HUES48 (cell line): ENCODE results near the gene PCDHGB6.
"Not testable (repeated sequence)": the region's sequence is repeated elsewhere in the genome, so short reads cannot be mapped to it uniquely, and the experiment has no call there.

ENCODE experiments used
- H3K27ac ChIP-seq: one replicate; pipeline ENCODE4 v1.7.0; 2013; ENCODE audit warnings: low read depth, low read length, inconsistent platforms
- H3K27me3 ChIP-seq: 2 replicates; pipeline ENCODE4 v1.6.1; 2013; ENCODE audit warnings: mild to moderate bottlenecking, low read length; ENCODE audit not compliant: control insufficient read depth, insufficient read depth
- H3K36me3 ChIP-seq: 2 replicates; pipeline ENCODE4 v1.6.1; 2013; ENCODE audit warnings: low read length; ENCODE audit not compliant: control insufficient read depth, insufficient read depth
- H3K4me1 ChIP-seq: 2 replicates; pipeline ENCODE4 v1.6.1; 2013; ENCODE audit warnings: mild to moderate bottlenecking, low read length; ENCODE audit not compliant: control insufficient read depth, insufficient read depth
- H3K4me3 ChIP-seq: 2 replicates; pipeline ENCODE4 v1.5.1; 2013; ENCODE audit warnings: mild to moderate bottlenecking, low read depth, low read length
- H3K9ac ChIP-seq: 2 replicates; pipeline ENCODE4 v1.6.1; 2013; ENCODE audit warnings: mild to moderate bottlenecking, low read depth, low read length, moderate library complexity
- H3K9me3 ChIP-seq: 2 replicates; pipeline ENCODE4 v1.6.1; 2013; ENCODE audit warnings: low read length; ENCODE audit not compliant: control insufficient read depth, insufficient read depth

Gene PCDHGB6

GRCh38 chr5:141393267-141393666 lies 14.6 kb upstream of the PCDHGB6 start:
- H3K9ac ChIP-seq: no peak overlapping the region
- no peak overlapping the region for H3K4me3 ChIP-seq
- H3K27me3 ChIP-seq: 0 out of 2 replicates have a peak, but pooled peaks cover 3% of the 10 kb centered on the region
- H3K9me3 ChIP-seq: peaks cover 81% of the 10 kb centered on the region
- H3K36me3 ChIP-seq: peaks cover 5% of the 10 kb centered on the region; the same call in 1 of the 2 replicates
- no peaks in the 10 kb centered on the region for H3K4me1 ChIP-seq
- no peak overlapping the region for H3K27ac ChIP-seq

DNA sequence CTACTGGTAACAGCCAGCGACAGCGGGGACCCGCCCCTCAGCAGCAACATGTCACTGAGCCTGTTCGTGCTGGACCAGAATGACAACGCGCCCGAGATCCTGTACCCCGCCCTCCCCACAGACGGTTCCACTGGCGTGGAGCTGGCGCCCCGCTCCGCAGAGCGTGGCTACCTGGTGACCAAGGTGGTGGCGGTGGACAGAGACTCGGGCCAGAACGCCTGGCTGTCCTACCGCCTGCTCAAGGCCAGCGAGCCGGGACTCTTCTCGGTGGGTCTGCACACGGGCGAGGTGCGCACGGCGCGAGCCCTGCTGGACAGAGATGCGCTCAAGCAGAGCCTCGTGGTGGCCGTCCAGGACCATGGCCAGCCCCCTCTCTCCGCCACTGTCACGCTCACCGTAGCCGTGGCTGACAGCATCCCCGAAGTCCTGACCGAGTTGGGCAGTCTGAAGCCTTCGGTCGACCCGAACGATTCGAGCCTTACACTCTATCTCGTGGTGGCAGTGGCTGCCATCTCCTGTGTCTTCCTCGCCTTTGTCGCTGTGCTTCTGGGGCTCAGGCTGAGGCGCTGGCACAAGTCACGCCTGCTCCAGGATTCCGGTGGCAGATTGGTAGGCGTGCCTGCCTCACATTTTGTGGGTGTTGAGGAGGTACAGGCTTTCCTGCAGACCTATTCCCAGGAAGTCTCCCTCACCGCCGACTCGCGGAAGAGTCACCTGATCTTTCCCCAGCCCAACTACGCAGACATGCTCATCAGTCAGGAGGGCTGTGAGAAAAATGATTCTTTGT lies 13.2 kb upstream of the PCDHGB6 start:
- not testable (repeated sequence) for H3K27me3 ChIP-seq, H3K4me1 ChIP-seq, H3K27ac ChIP-seq, H3K4me3 ChIP-seq, H3K9ac ChIP-seq, H3K36me3 ChIP-seq
- peaks cover 81% of the 10 kb centered on the region for H3K9me3 ChIP-seq

DNA sequence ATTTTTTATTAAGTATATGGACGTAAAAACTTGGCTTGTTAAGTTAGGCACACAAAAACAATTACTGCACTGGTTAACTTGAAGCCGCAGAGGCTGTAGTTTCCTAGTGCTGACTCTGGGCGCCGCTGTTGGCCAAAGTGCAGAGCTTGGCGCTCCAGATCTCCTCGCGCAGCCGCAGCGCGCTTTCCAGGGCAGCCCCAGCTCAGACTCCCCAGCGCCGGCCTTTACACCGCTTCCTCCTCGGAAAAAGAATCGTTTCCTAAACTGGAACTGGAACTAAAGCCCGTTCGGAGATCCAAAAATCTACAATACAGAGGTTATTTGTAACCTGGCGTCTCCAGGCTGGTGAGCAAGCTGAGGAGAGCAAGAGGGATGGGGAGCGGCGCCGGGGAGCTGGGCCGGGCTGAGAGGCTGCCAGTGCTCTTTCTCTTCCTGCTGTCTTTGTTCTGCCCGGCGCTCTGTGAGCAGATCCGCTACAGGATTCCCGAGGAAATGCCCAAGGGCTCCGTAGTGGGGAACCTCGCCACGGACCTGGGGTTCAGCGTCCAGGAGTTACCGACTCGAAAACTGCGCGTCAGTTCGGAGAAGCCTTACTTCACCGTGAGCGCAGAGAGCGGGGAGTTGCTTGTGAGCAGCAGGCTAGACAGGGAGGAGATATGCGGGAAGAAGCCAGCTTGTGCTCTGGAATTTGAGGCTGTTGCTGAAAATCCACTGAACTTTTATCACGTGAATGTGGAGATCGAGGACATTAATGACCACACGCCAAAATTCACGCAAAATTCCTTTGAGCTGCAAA lies 9.9 kb upstream of the PCDHGB6 start, which contains the start of gene PCDHGB5:
TSS of gene PCDHGB5 (plus strand) at position 192 of the 796 bp plus-strand sequence. CDS start at position 373, 181 bp downstream.
- H3K27me3 ChIP-seq, H3K27ac ChIP-seq, H3K36me3 ChIP-seq, H3K4me1 ChIP-seq, H3K9ac ChIP-seq, H3K4me3 ChIP-seq: not testable (repeated sequence)
- H3K9me3 ChIP-seq: peaks cover 57% of the 10 kb centered on the region

DNA sequence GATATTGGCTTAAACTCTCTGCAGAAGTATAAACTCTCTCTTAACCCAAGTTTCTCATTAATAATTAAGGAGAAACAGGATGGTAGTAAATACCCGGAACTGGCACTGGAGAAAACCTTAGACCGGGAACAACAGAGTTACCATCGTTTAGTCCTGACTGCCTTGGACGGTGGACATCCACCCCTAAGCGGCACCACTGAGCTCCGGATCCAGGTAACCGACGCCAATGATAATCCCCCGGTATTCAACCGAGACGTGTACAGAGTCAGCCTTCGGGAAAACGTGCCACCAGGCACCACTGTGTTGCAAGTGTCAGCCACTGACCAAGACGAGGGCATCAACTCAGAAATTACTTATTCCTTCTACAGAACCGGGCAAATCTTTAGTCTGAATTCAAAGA lies 9.2 kb upstream of the PCDHGB6 start:
- no peak overlapping the region for H3K27ac ChIP-seq
- no peak overlapping the region for H3K9ac ChIP-seq
- no peaks in the 10 kb centered on the region for H3K27me3 ChIP-seq
- H3K36me3 ChIP-seq: no peaks in the 10 kb centered on the region
- H3K4me1 ChIP-seq: no peaks in the 10 kb centered on the region
- H3K9me3 ChIP-seq: peaks cover 50% of the 10 kb centered on the region
- no peak overlapping the region for H3K4me3 ChIP-seq

- Histone ChIP-seq H3K4me3 (no peak overlapping the region), H3K36me3 (no peaks in the 10 kb centered on the region), H3K27ac (no peak overlapping the region), H3K9me3 (peaks cover 43% of the 10 kb centered on the region), H3K27me3 (no peaks in the 10 kb centered on the region), H3K9ac (no peak overlapping the region), H3K4me1 (no peaks in the 10 kb centered on the region)
These were observed 8.1 kb upstream of the PCDHGB6 start for GRCh38 chr5:141399555-141400258.

- H3K9ac ChIP-seq: no peak within 1 kb of the TSS
- no peak within 1 kb of the TSS for H3K4me3 ChIP-seq
- no peaks in the 10 kb centered on the region for H3K27me3 ChIP-seq
- H3K9me3 ChIP-seq: peaks cover 26% of the 10 kb centered on the region
- no peak within 1 kb of the TSS for H3K27ac ChIP-seq
- H3K36me3 ChIP-seq: no peaks in the 10 kb centered on the region
- no peaks in the 10 kb centered on the region for H3K4me1 ChIP-seq
These were observed 5.1 kb upstream of the PCDHGB6 start, which contains the start of gene PCDHGA9 for GRCh38 chr5:141402553-141403243. TSS of gene PCDHGA9 (plus strand) at chr5:141402778. CDS start at chr5:141402953, 175 bp downstream.

- H3K4me1 ChIP-seq: peaks cover under 1% of the 10 kb centered on the region; the same call in 1 of the 2 replicates
- no peak overlapping the region for H3K4me3 ChIP-seq
- H3K36me3 ChIP-seq: no peaks in the 10 kb centered on the region
- peaks cover 25% of the 10 kb centered on the region for H3K9me3 ChIP-seq
- H3K27me3 ChIP-seq: peaks cover 1% of the 10 kb centered on the region
- no peak overlapping the region for H3K9ac ChIP-seq
- H3K27ac ChIP-seq: no peak overlapping the region
These were observed 4.4 kb upstream of the PCDHGB6 start for GRCh38 chr5:141403387-141403786.

- H3K27ac ChIP-seq: no peak overlapping the region
- no peak overlapping the region for H3K9ac ChIP-seq
- H3K4me1 ChIP-seq: peaks cover 3% of the 10 kb centered on the region; the same call in 1 of the 2 replicates
- no peaks in the 10 kb centered on the region for H3K36me3 ChIP-seq
- H3K9me3 ChIP-seq: peaks cover 6% of the 10 kb centered on the region; the same call in 1 of the 2 replicates
- H3K27me3 ChIP-seq: peaks cover 13% of the 10 kb centered on the region
- H3K4me3 ChIP-seq: no peak overlapping the region
These were observed 1.9 kb downstream of the PCDHGB6 start for GRCh38 chr5:141409598-141410306.

GRCh38 chr5:141411575-141411974 lies 3.8 kb downstream of the PCDHGB6 start:
- H3K9me3 ChIP-seq: 0 out of 2 replicates have a peak, but pooled peaks cover 2% of the 10 kb centered on the region

More at GRCh38 chr5:141411575-141411974, 3.8 kb downstream of the PCDHGB6 start:
- Histone ChIP-seq H3K27ac (no peak overlapping the region), H3K9ac (no peak overlapping the region), H3K36me3 (no peaks in the 10 kb centered on the region), H3K4me1 (peaks cover 3% of the 10 kb centered on the region; the same call in 1 of the 2 replicates), H3K4me3 (no peak overlapping the region), H3K27me3 (peaks cover 13% of the 10 kb centered on the region)
